ENCODE measurements around the gene ANTXR1.

Gene ANTXR1

GRCh38 chr2:69181806-69182427 lies 168.9 kb downstream of the ANTXR1 start:
- DNase-seq (ENCODE audit: low spot score), result no peak

GRCh38 chr2:69183659-69184058 lies 170.7 kb downstream of the ANTXR1 start:
- no peak for DNase-seq (ENCODE audit: low spot score)

DNA sequence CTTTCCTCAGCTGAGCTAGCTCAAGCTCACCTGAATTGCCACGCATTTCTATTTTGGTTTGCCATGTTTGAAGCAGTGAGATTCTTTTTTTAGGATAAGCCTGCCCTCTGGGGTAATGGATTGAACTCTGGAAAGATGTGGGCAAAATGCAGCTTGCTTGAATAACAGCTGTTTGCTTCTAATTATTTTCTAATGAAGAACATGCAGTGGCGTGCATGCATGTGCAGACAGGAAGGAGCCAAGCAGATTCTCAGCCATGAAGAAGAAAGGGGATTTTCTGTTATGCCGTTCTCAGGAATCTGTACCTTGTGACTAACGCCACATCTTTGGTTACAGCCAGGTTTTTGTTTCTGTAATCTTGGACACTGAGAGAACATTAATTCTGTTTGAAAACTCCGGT lies 171.2 kb downstream of the ANTXR1 start:
- no peak for DNase-seq (ENCODE audit: low spot score)

GRCh38 chr2:69185807-69186206 lies 172.8 kb downstream of the ANTXR1 start:
- DNase-seq (ENCODE audit: low spot score), result no peak

DNA sequence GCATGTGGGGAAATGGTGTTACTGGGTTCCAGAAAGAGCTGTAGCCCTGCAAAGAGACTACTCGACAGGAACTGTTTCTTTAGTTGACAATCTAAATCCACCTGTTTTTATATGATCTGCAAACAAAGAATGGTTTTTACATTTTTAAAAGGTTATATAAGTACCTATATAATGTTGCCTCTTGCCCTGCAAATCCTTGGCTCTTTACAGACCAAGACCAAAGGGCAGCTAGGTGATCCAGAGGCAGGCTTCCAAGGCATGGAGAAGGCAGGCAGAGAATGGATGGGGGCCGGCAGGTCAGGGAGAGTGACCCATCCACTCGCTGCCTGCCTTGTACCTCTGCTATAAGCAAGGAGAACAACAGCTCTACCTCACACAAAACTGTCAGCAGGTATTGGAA lies 173.6 kb downstream of the ANTXR1 start:
- no peak for DNase-seq (ENCODE audit: low spot score)

- DNase-seq (ENCODE audit: low spot score), result no peak
Observed at GRCh38 chr2:69188182-69188900, 175.4 kb downstream of the ANTXR1 start.

- no peak for DNase-seq (ENCODE audit: low spot score)
Observed at GRCh38 chr2:69190743-69191404, 177.9 kb downstream of the ANTXR1 start.

- DNase-seq (ENCODE audit: low spot score), result no peak
Observed at GRCh38 chr2:69191634-69192033, 178.7 kb downstream of the ANTXR1 start.

DNA sequence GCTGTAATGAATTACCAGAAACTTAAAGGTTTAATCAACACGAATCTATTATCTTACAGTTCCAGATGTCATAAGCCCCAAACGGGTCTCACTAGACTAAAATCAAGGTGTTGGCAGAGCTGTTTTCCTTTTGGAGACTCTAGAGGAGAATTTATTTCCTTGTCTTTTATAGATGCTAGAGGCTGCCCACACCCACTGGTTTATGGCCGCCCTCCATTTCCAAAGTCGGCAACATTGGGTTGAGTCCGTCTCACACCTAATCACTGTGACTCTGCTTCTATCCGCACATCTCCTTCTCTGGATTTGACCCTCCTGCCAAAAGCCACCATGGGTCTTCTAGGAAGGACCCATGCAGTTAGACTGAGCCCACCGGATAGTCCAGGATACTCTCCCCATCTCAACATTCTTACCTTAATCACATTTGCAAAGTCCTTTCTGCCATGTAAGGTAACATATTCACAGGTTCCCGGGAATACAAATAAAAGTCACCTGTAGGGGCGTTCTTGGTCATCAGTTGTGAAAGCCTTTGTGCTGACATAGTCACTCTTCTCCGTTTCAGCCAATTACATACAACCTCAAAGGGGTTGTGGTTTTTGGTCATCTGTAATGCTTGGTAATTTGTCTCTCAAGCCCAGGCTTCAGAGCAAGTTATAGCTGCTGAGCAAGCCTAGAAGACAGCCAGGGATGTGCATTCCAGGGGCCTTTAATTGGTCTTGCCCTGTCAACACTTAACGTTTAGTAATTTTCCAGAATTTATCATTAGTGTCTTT lies 179.4 kb downstream of the ANTXR1 start:
- peak; percentile 74 for DNase-seq (ENCODE audit: low spot score)

GRCh38 chr2:69195706-69196105 lies 182.7 kb downstream of the ANTXR1 start:
- DNase-seq (ENCODE audit: low spot score), result no peak

- peak; percentile 80 for DNase-seq (ENCODE audit: low spot score)
Observed at GRCh38 chr2:69196327-69197117, 183.5 kb downstream of the ANTXR1 start.

GRCh38 chr2:69200107-69200520 lies 187.1 kb downstream of the ANTXR1 start:
- DNase-seq (ENCODE audit: low spot score), result peak; percentile 72

- no peak for DNase-seq (ENCODE audit: low spot score)
Observed at GRCh38 chr2:69201259-69201658, 188.3 kb downstream of the ANTXR1 start.

DNA sequence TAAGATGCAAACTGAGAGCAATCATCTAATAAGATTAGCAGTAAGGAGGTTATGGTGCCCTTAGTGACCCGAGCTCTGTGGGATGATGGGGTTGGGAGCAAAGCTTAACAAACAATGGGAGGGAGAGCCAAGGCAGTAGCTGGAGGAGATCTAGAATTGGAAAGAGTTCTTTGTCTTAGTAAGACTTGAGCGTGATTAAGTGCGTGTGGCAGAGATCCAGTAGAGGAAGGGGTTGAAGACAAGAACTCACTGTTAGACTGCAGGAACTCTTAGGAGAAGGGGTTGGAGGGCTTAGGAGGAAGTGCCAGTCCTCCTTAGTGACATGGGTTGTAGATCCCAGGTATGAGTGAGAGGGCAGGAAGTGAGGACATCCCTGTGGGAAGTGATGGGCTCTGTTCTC lies 189.3 kb downstream of the ANTXR1 start:
- DNase-seq (ENCODE audit: low spot score), result no peak

- DNase-seq (ENCODE audit: low spot score), result no peak
Observed at GRCh38 chr2:69203166-69203985, 190.4 kb downstream of the ANTXR1 start.

GRCh38 chr2:69204654-69205053 lies 191.7 kb downstream of the ANTXR1 start:
- no peak for DNase-seq (ENCODE audit: low spot score)

GRCh38 chr2:69205076-69205475 lies 192.1 kb downstream of the ANTXR1 start:
- no peak for DNase-seq (ENCODE audit: low spot score)

- no peak for DNase-seq (ENCODE audit: low spot score)
Observed at GRCh38 chr2:69205491-69205890, 192.5 kb downstream of the ANTXR1 start.

DNA sequence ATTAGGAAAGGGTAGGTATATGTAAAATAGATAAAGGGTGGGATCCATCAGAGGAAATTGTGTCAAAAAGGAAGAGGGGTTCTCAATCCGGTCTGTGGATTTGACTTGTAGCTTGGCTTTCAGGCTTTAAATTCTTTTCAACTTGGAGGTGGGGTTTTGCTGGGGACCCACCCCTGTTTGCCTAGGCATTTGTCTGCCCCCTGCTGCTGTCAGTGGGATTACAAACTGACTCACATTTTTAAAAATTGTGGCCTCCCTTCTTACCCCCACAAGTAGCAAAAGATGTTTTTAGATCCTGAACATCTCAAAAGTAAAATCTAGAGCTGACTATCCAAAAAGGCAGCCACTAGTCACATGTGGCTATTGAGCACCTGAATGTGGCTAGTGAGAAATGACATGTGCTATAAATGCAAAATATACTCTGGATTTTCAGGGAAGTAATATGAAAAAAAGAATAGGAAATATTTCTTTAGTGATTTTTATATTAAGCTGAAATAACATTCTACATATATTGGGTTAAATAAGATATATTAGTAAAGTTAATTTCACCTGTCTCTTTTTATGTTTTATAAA lies 195.1 kb downstream of the ANTXR1 start:
- DNase-seq (ENCODE audit: low spot score), result no peak

- DNase-seq (ENCODE audit: low spot score), result no peak
Observed at GRCh38 chr2:69209482-69209881, 196.5 kb downstream of the ANTXR1 start.

Data from AG08395 (cell line).